HepG2 (cell line): ENCODE measurements around the gene S1PR3. TPM values are rescaled to one million over a fixed set of nuclear protein-coding genes. Genes with fewer than 3 reads are reported as not detected.

Experiments
- ATAC-seq: fragments of 200-7000 bp; cut with Tn5 transposase; 3 replicates; pipeline ENCODE4 v1.9.1; 2020; ENCODE audit warnings: mild to moderate bottlenecking, moderate library complexity
- BruUV-seq: library from RNA; stranded (reverse); fragments of 400-500 nt; replicated peaks from 2 replicates; lab custom pipeline; 2021; lab: Mats Ljungman, UMichigan
- CTCF ChIA-PET: fragments of 300-600 bp; formaldehyde crosslinking; extraction: SDS; loops from one replicate; lab custom pipeline; 2021; ENCODE audit warnings: low total read pairs, inconsistent platforms, low intra/inter-chr PET ratio; lab: Yijun Ruan, JAX
- POLR2A ChIA-PET: fragments of 350-600 bp; sonication (Branson Sonifier 250); formaldehyde crosslinking; loops from one replicate; lab custom pipeline; 2020; ENCODE audit warnings: antibody characterized with exemption, inconsistent platforms; lab: Yijun Ruan, JAX
- DNase-seq: peaks from one replicate; pipeline ENCODE4 v3.0.0-alpha.2; 2015; ENCODE audit warnings: low spot score
- FAIRE-seq: peaks from 3 replicates; lab custom pipeline; 2011; peaks lifted over from hg19 to GRCh38; lab: Jason Lieb, UNC
- H2AFZ ChIP-seq: one replicate; pipeline ENCODE4 v1.6.1; 2011; ENCODE audit warnings: low read length, inconsistent platforms
- H3K27ac ChIP-seq: fragments of 300-600 bp; 3 replicates; pipeline ENCODE4 v1.8.0; 2011; ENCODE audit warnings: mixed run types, mild to moderate bottlenecking, mixed read lengths, low read length, inconsistent platforms; ENCODE audit not compliant: insufficient read depth; ENCODE audit errors: extremely low read length
- H3K27me3 ChIP-seq, 2 experiments: fragments of 200-600 bp in 1 of 2; 2 replicates in 1 of 2; 3 replicates in 1 of 2; pipeline versions ENCODE4 v1.6.0 to v1.8.0; 2011; ENCODE audit warnings: low read length in 2 of 2, mild to moderate bottlenecking in 2 of 2, moderate library complexity in 2 of 2, inconsistent platforms in 1 of 2; ENCODE audit not compliant: insufficient read depth in 2 of 2, control insufficient read depth in 1 of 2
- H3K36me3 ChIP-seq, 2 experiments: fragments of 200-600 bp in 1 of 2; replicated peaks in 1 of 2; 2 replicates in 1 of 2; 3 replicates in 1 of 2; pipeline versions ENCODE4 v1.5.1 to v1.8.0; 2011; ENCODE audit warnings: low read length in 2 of 2, inconsistent platforms in 1 of 2; ENCODE audit not compliant: insufficient read depth in 2 of 2, control insufficient read depth in 1 of 2
- H3K4me1 ChIP-seq: 2 replicates; pipeline ENCODE4 v1.5.1; 2012; ENCODE audit warnings: low read length, inconsistent platforms; ENCODE audit not compliant: insufficient read depth
- H3K4me2 ChIP-seq: 2 replicates; pipeline ENCODE4 v1.6.0; 2011; ENCODE audit warnings: low read depth, low read length, inconsistent platforms
- H3K4me3 ChIP-seq, 3 experiments: fragments of 200-600 bp in 1 of 3; sonication (generic), shearing (Covaris generic) in 1 of 3; replicated peaks in 1 of 3; 2 replicates each; pipeline ENCODE4 v1.5.1; 2011 to 2016; ENCODE audit warnings: low read length in 3 of 3, inconsistent platforms in 2 of 3, low read depth in 2 of 3, mild to moderate bottlenecking in 2 of 3, control low read depth in 1 of 3, mixed read lengths in 1 of 3; ENCODE audit not compliant: insufficient read depth in 1 of 3
- H3K79me2 ChIP-seq: one replicate; pipeline ENCODE4 v1.6.1; 2011; ENCODE audit warnings: low read length, inconsistent platforms; ENCODE audit not compliant: insufficient read depth
- H3K9ac ChIP-seq: 2 replicates; pipeline ENCODE4 v1.6.0; 2011; ENCODE audit warnings: mild to moderate bottlenecking, low read depth, low read length, inconsistent platforms; ENCODE audit not compliant: insufficient read depth
- H3K9me3 ChIP-seq: 2 replicates; pipeline ENCODE4 v1.5.1; 2012; ENCODE audit warnings: mild to moderate bottlenecking, low read length
- H4K20me1 ChIP-seq: 2 replicates; pipeline ENCODE4 v1.6.0; 2011; ENCODE audit warnings: inconsistent platforms, mild to moderate bottlenecking, low read length, moderate library complexity; ENCODE audit not compliant: insufficient read depth
- AGO1 ChIP-seq: fragments of 200-400 bp; formaldehyde crosslinking; IDR thresholded peaks from 2 replicates; pipeline ENCODE4 v1.6.1; 2017; ENCODE audit warnings: mild to moderate bottlenecking, low read depth, low read length, moderate library complexity; ENCODE audit not compliant: poor library complexity, severe bottlenecking
- HMG20B ChIP-seq: conservative IDR thresholded peaks from 2 replicates; pipeline ENCODE4 v1.6.1; 2016; ENCODE audit warnings: missing genetic modification reagents, missing compliant biosample characterization
- MED13 ChIP-seq: sonication (generic); formaldehyde crosslinking; IDR thresholded peaks from 2 replicates; pipeline ENCODE4 v1.5.0; 2020; ENCODE audit warnings: missing genetic modification reagents
- NPAS2 ChIP-seq: sonication (generic); formaldehyde crosslinking; IDR thresholded peaks from 2 replicates; pipeline ENCODE4 v1.8.0; 2022; ENCODE audit warnings: mild to moderate bottlenecking, missing genetic modification reagents, borderline replicate concordance
- ZBTB7B ChIP-seq: sonication (generic); formaldehyde crosslinking; IDR thresholded peaks from 2 replicates; pipeline ENCODE4 v1.4.0; 2020; ENCODE audit warnings: missing genetic modification reagents
- ZFP1 ChIP-seq: IDR thresholded peaks from 2 replicates; pipeline ENCODE4 v1.6.1; 2016
- ZNF234 ChIP-seq: sonication (generic); formaldehyde crosslinking; conservative IDR thresholded peaks from 2 replicates; pipeline ENCODE4 v1.5.1; 2020; ENCODE audit warnings: mild to moderate bottlenecking, missing genetic modification reagents
- ZNF264 ChIP-seq: sonication (generic); formaldehyde crosslinking; IDR thresholded peaks from 2 replicates; pipeline ENCODE4 v1.4.0; 2020; ENCODE audit warnings: missing genetic modification reagents
- ZNF354B ChIP-seq: sonication (generic); formaldehyde crosslinking; IDR thresholded peaks from 2 replicates; pipeline ENCODE4 v1.8.0; 2022; ENCODE audit warnings: mild to moderate bottlenecking, missing genetic modification reagents
- ZNF780A ChIP-seq: sonication (generic); formaldehyde crosslinking; IDR thresholded peaks from 2 replicates; pipeline ENCODE4 v1.8.0; 2022; ENCODE audit warnings: mild to moderate bottlenecking, missing genetic modification reagents, moderate library complexity
- ZSCAN12 ChIP-seq: sonication (generic); formaldehyde crosslinking; IDR thresholded peaks from 2 replicates; pipeline ENCODE4 v1.9.0; 2021; ENCODE audit warnings: mild to moderate bottlenecking, missing genetic modification reagents
- ZZZ3 ChIP-seq: sonication (generic); formaldehyde crosslinking; IDR thresholded peaks from 2 replicates; pipeline ENCODE4 v1.4.0; 2020; ENCODE audit warnings: missing genetic modification reagents, mild to moderate bottlenecking, borderline replicate concordance
- WGBS: methylation state at CpG from one replicate; pipeline ENCODE4 v1.1.6; 2017; ENCODE audit warnings: low lambda C conversion rate; 5-methylcytosine and 5-hydroxymethylcytosine counted together
- in situ Hi-C: cut with HindIII; loops from 2 replicates; pipeline ENCODE4 v1.10.0; 2017; ENCODE audit warnings: low pct_unique_long_range_greater_than_20kb; ENCODE audit not compliant: extremely low pct_ligation_motif_present
- intact Hi-C: fragments of 100-400 bp; cut with micrococcal nuclease; formaldehyde crosslinking; loops from one replicate; pipeline ENCODE4 v1.10.0; 2022; ENCODE audit not compliant: unreplicated experiment
- polyA plus RNA-seq, 8 experiments: library from polyadenylated mRNA; depleted of rRNA in 3 of 8; stranded (reverse) in 7 of 8; unstranded in 1 of 8; fragments of >200 nt; fragmentation: Illumina TruSeq in 4 of 8; extraction: Trizol in 4 of 8; gene quantifications; 2 replicates each; pipeline versions ENCODE4 v1.2.1 to v1.2.3, GENCODE V29; 2011 to 2016; ENCODE audit warnings: low read depth in 4 of 8, missing spikeins in 1 of 8, mixed read lengths in 1 of 8; ENCODE audit not compliant: insufficient read depth in 1 of 8
- total RNA-seq, 5 experiments: library from RNA; depleted of rRNA; stranded (reverse); fragments of >200 nt; fragmentation: Illumina TruSeq; extraction: Trizol; gene quantifications; 2 replicates each; pipeline ENCODE4 v1.2.3, GENCODE V29; 2016; ENCODE audit warnings: low read depth in 1 of 5
- TF ChIP-seq, protein P1 (sequence below): sonication (generic); formaldehyde crosslinking; IDR thresholded peaks from 2 replicates; pipeline ENCODE4 v1.9.0; 2021; ENCODE audit warnings: missing genetic modification reagents, borderline replicate concordance
- TF ChIP-seq, protein P2 (sequence below): sonication (generic); formaldehyde crosslinking; IDR thresholded peaks from 2 replicates; pipeline ENCODE4 v1.4.0; 2020; ENCODE audit warnings: missing genetic modification reagents

The S1PR3 gene
- total and polyA plus RNA-seq, 2 of the 13 experiments (the other 11 are each of a cell fraction or from before 2014, with no cell fraction given): 0.02 TPM; not detected in 1

DNA sequence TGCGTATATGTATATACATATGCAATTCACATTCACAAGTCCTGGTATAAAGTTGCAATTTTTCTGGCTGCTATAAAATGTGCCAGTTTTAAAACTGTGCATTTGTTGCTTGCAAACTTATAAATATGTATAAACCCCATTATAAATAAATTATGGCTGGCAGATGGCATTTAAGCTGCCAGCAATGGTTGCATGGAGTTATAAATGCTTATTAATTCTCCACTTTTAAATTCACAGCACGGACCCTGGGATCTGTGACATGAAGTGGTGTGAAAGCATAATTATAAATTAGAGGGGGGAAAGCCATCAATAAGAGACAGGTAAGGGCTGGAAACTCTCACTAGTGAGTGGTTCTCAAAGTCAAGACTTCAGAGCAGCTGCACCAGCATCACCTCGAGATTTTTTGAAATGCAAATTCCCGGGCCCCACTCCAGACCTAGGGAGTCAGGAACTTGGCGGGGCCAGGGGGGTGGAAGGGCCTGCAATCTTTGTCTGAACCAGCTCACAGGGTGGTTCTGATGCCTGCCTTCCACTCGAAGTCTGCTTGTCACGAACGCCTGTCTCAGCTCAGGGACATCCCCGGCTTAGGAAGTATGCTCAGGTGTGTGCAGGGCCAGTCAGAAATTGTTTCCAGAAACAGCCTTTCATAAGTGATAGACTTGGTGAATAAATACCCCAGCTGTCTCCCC lies 16.9 kb downstream of the S1PR3 start (continued):
- TF ChIP-seq, protein P1, sequence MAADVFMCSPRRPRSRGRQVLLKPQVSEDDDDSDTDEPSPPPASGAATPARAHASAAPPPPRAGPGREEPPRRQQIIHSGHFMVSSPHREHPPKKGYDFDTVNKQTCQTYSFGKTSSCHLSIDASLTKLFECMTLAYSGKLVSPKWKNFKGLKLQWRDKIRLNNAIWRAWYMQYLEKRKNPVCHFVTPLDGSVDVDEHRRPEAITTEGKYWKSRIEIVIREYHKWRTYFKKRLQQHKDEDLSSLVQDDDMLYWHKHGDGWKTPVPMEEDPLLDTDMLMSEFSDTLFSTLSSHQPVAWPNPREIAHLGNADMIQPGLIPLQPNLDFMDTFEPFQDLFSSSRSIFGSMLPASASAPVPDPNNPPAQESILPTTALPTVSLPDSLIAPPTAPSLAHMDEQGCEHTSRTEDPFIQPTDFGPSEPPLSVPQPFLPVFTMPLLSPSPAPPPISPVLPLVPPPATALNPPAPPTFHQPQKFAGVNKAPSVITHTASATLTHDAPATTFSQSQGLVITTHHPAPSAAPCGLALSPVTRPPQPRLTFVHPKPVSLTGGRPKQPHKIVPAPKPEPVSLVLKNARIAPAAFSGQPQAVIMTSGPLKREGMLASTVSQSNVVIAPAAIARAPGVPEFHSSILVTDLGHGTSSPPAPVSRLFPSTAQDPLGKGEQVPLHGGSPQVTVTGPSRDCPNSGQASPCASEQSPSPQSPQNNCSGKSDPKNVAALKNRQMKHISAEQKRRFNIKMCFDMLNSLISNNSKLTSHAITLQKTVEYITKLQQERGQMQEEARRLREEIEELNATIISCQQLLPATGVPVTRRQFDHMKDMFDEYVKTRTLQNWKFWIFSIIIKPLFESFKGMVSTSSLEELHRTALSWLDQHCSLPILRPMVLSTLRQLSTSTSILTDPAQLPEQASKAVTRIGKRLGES (CRISPR knock-in tag): no peak

DNA sequence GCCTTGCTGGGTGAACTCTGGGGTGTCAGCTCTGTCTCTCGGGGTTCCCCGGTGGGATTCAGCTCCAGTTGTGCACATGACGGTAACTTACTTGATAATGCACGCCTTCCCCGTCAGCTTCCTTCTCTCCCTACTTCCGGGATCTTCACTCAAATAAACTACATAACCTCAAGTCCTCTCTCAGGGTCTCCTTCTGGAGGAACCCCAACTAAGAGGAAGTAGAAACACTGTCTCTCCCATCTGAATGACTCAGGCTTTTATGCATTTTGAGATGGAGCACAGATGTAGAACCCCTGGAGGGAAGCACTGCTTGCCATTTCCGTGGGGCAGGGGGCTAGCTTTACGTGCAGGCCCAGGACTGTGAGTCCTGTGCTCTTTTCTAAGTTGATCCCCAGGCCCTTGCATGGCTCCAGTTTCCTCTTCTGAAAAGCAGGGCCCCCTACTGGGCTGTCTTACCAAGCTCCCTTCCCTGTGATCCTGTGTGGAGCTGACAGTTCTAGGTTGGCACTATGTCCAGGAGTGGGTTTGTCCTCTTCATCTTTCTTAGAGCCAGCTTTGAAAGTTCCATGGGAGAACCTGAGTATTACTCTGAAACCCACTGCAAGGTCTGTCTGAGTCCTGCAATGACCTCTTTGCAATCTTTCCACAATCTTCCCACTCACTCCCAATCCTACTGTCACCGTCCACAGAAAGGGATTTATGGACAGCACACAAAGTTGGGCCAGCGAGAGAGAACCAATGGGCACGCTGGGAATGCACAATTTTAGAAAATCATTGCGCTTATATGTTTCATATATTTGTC lies 17.7 kb downstream of the S1PR3 start:
- intact Hi-C loops: no loop called here
- Histone ChIP-seq H4K20me1 (no peaks in the 10 kb centered on the region), H3K27me3 (no peaks in the 10 kb centered on the region), H2AFZ (no peak overlapping the region), H3K9me3 (no peaks in the 10 kb centered on the region), H3K4me3 (no peak overlapping the region), H3K79me2 (no peaks in the 10 kb centered on the region), H3K4me1 (no peaks in the 10 kb centered on the region), H3K4me2 (no peak overlapping the region), H3K27ac (no peak overlapping the region), H3K9ac (no peak overlapping the region), H3K36me3 (no peaks in the 10 kb centered on the region)
- POLR2A ChIA-PET: no interaction called here
- 42% methylated on average over 12 of the region's 12 CpGs for WGBS
- FAIRE-seq (no peak), ATAC-seq (peak; percentile 53), DNase-seq (no peak)
- CTCF ChIA-PET: no interaction called here
- in situ Hi-C loops: no loop called here
- no TSS peak for BruUV-seq
- TF ChIP-seq MED13 (CRISPR knock-in tag): no peak
- TF ChIP-seq ZNF780A (CRISPR knock-in tag): no peak
- TF ChIP-seq ZSCAN12 (CRISPR knock-in tag): no peak
- TF ChIP-seq AGO1: no peak
- no peak for TF ChIP-seq ZNF234 (CRISPR knock-in tag)
- no peak for TF ChIP-seq ZNF354B (CRISPR knock-in tag)
- TF ChIP-seq ZFP1 (CRISPR knock-in tag): no peak
- no peak for TF ChIP-seq ZNF264 (CRISPR knock-in tag)
- TF ChIP-seq, protein P2, sequence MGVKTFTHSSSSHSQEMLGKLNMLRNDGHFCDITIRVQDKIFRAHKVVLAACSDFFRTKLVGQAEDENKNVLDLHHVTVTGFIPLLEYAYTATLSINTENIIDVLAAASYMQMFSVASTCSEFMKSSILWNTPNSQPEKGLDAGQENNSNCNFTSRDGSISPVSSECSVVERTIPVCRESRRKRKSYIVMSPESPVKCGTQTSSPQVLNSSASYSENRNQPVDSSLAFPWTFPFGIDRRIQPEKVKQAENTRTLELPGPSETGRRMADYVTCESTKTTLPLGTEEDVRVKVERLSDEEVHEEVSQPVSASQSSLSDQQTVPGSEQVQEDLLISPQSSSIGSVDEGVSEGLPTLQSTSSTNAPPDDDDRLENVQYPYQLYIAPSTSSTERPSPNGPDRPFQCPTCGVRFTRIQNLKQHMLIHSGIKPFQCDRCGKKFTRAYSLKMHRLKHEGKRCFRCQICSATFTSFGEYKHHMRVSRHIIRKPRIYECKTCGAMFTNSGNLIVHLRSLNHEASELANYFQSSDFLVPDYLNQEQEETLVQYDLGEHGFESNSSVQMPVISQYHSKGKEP (CRISPR knock-in tag): no peak
- no peak for TF ChIP-seq HMG20B (CRISPR knock-in tag)
- no peak for TF ChIP-seq ZZZ3 (CRISPR knock-in tag)
- TF ChIP-seq ZBTB7B (CRISPR knock-in tag): no peak
- no peak for TF ChIP-seq NPAS2 (CRISPR knock-in tag)
- TF ChIP-seq, protein P1 (CRISPR knock-in tag): no peak
